ENCODE results near the gene ZNF699. TPM values are rescaled to one million over a fixed set of nuclear protein-coding genes. Genes with fewer than 3 reads are reported as not detected.
"Not testable (repeated sequence)": the region's sequence is repeated elsewhere in the genome, so short reads cannot be mapped to it uniquely, and the experiment has no call there.

The ZNF699 gene
- total RNA-seq, 2 donors from 2014 or later, result 6.4 to 8.2 TPM

DNA sequence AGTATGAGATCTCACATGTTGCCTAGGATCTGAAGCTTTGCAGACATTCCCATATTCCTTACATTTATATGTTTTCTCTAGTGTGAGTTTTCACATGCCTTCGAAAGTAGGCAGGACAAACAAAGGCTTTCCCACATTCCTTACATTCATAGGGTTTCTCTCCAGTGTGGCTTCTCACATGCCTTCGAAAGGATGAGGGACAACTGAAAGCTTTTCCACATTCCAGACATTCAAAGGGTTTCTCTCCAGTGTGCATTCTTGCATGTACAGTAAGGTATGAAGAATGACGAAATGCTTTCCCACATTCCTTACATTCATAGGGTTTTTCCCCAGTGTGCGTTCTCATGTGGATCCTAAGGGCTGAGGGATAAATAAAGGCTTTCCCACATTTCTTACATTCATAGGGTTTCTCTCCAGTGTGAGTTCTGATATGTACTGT lies 14.2 kb downstream of the ZNF699 start:
- peaks cover 98% of the 10 kb centered on the region for H3K9me3 ChIP-seq (ENCODE audit: control insufficient read depth, low read length)

DNA sequence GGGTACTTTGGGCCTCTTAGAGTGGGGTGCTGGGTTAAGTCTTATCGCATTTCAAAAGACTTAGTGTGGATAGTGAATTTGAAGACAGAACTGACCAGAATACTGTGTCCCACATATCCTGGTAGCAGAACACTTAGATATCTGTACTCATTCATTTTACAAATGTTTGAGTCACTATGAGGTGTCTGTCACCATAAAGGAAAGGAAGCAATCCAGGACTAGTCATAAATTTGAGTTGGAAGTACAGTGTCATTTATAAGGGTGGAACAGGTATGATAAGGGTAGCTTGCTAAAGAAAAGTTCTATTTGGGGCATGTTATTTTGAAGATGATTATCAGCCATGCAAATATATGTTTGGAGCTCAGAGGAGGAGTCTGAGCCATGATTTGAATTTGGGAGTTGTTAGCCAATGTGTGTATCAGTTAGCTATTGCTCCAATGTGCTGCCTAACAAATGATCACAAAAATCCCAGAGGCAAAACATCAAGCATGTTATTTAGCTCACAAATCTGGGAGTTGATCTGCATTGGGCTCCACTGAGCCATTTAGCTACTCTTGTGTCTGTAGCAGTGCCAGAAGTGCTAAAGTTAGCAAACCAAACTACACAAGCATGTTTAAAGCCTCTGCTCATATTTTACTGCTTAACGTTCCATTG lies 20.3 kb downstream of the ZNF699 start:
- H3K4me1 ChIP-seq (ENCODE audit: control insufficient read depth, insufficient read depth, low read length), result no peaks in the 10 kb centered on the region
- Mint-ChIP-seq H3K4me3 (no peak overlapping the region), H3K36me3 (ENCODE audit: low read depth) (peaks cover 26% of the 10 kb centered on the region), H3K27ac (no peak overlapping the region), H3K9me3 (peaks cover 76% of the 10 kb centered on the region), H3K27me3 (ENCODE audit: insufficient read depth) (no peaks in the 10 kb centered on the region), H3K4me1 (no peaks in the 10 kb centered on the region)
- peaks cover 68% of the 10 kb centered on the region for H3K9me3 ChIP-seq (ENCODE audit: control insufficient read depth, low read length)
- H3K4me3 ChIP-seq (ENCODE audit: low read length), result peak overlapping the region; percentile 55
- DNase-seq, result no peak
- TF ChIP-seq, protein P1, sequence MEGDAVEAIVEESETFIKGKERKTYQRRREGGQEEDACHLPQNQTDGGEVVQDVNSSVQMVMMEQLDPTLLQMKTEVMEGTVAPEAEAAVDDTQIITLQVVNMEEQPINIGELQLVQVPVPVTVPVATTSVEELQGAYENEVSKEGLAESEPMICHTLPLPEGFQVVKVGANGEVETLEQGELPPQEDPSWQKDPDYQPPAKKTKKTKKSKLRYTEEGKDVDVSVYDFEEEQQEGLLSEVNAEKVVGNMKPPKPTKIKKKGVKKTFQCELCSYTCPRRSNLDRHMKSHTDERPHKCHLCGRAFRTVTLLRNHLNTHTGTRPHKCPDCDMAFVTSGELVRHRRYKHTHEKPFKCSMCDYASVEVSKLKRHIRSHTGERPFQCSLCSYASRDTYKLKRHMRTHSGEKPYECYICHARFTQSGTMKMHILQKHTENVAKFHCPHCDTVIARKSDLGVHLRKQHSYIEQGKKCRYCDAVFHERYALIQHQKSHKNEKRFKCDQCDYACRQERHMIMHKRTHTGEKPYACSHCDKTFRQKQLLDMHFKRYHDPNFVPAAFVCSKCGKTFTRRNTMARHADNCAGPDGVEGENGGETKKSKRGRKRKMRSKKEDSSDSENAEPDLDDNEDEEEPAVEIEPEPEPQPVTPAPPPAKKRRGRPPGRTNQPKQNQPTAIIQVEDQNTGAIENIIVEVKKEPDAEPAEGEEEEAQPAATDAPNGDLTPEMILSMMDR (conservative IDR thresholded peaks at IDR 0.05), result no peak
- no peaks in the 10 kb centered on the region for H3K27me3 ChIP-seq (ENCODE audit: control insufficient read depth, insufficient read depth, low read length, poor library complexity, severe bottlenecking)
- no peak overlapping the region for H3K27ac ChIP-seq (ENCODE audit: low read depth, low read length)
- H3K9ac ChIP-seq (ENCODE audit: extremely low read depth, low read length, poor library complexity, severe bottlenecking), result no peak overlapping the region
- 100% methylated on average over 2 of the region's 2 CpGs; no CpG with 5 or more reads in 1 of the 2 experiments for WGBS, 2 experiments (ENCODE audit: insufficient coverage in 1 of 2, insufficient read length in 1 of 2)
- H3K36me3 ChIP-seq (ENCODE audit: control insufficient read depth, insufficient read depth, low read length), result peaks cover 26% of the 10 kb centered on the region

More for the DNA sequence above, 14.2 kb downstream of the ZNF699 start:
- Histone ChIP-seq H3K4me3 (ENCODE audit: low read length) (peak overlapping the region; percentile 75), H3K36me3 (ENCODE audit: control insufficient read depth, insufficient read depth, low read length) (peaks cover 78% of the 10 kb centered on the region), H3K4me1 (ENCODE audit: control insufficient read depth, insufficient read depth, low read length) (no peaks in the 10 kb centered on the region), H3K9ac (ENCODE audit: extremely low read depth, low read length, poor library complexity, severe bottlenecking) (no peak overlapping the region), H3K27me3 (ENCODE audit: control insufficient read depth, insufficient read depth, low read length, poor library complexity, severe bottlenecking) (no peaks in the 10 kb centered on the region), H3K27ac (ENCODE audit: low read depth, low read length) (no peak overlapping the region)
- no peaks in the 10 kb centered on the region for H3K4me1 Mint-ChIP-seq
- H3K27ac Mint-ChIP-seq, result no peak overlapping the region
- 80 to 100% methylated on average over 1 to 2 of the region's 4 CpGs for WGBS, 2 experiments (ENCODE audit: insufficient coverage in 1 of 2, insufficient read length in 1 of 2)
- DNase-seq, result no peak
- peaks cover 91% of the 10 kb centered on the region for H3K9me3 Mint-ChIP-seq
- H3K27me3 Mint-ChIP-seq (ENCODE audit: insufficient read depth), result no peaks in the 10 kb centered on the region
- TF ChIP-seq, protein P1 (conservative IDR thresholded peaks at IDR 0.05), result no peak
- peaks cover 76% of the 10 kb centered on the region for H3K36me3 Mint-ChIP-seq (ENCODE audit: low read depth)
- H3K4me3 Mint-ChIP-seq, result no peak overlapping the region

DNA sequence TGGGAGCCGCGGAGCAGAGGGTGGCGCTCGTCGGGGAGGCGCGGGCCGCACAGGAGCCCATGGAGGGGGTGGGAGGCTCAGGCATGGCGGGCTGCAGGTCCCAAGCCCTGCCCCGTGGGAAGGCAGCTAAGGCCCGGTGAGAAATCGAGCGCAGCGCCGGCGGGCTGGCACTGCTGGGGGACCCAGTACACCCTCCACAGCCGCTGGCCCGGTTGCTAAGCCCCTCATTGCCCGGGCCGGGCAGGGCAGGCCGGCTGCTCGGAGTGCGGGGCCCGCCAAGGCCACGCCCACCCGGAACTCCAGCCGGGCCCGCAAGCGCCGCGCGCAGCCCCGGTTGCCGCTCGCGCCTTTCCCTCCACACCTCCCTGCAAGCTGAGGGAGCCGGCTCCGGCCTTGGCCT lies 26.2 kb downstream of the ZNF699 start:
- not testable (repeated sequence) for H3K27me3 ChIP-seq (ENCODE audit: control insufficient read depth, insufficient read depth, low read length, poor library complexity, severe bottlenecking); H3K36me3 ChIP-seq (ENCODE audit: control insufficient read depth, insufficient read depth, low read length); H3K9ac ChIP-seq (ENCODE audit: extremely low read depth, low read length, poor library complexity, severe bottlenecking); H3K27me3 Mint-ChIP-seq (ENCODE audit: insufficient read depth); H3K36me3 Mint-ChIP-seq (ENCODE audit: low read depth); H3K27ac ChIP-seq (ENCODE audit: low read depth, low read length); H3K4me1 ChIP-seq (ENCODE audit: control insufficient read depth, insufficient read depth, low read length); DNase-seq; H3K4me3 ChIP-seq (ENCODE audit: low read length); H3K27ac Mint-ChIP-seq; H3K4me1 Mint-ChIP-seq; H3K4me3 Mint-ChIP-seq
- WGBS, 2 experiments (ENCODE audit: insufficient coverage in 1 of 2, insufficient read length in 1 of 2), result 92 to 93% methylated on average over 12 to 31 of the region's 38 CpGs
- H3K9me3 Mint-ChIP-seq, result peaks cover 85% of the 10 kb centered on the region
- H3K9me3 ChIP-seq (ENCODE audit: control insufficient read depth, low read length), result peaks cover 19% of the 10 kb centered on the region

All from endodermal cell (in vitro differentiated cells).